SJCRH30 (cell line): Measurements from ENCODE around the gene ITPR2. TPM values are rescaled to one million over a fixed set of nuclear protein-coding genes. Genes with fewer than 3 reads are reported as not detected.
A peak's percentile ranks its signal among the peaks of the same experiment; 100 is the strongest.
"Not testable (repeated sequence)": the region's sequence is repeated elsewhere in the genome, so short reads cannot be mapped to it uniquely, and the experiment has no call there.

Source experiments
- DNase-seq, 2 experiments: peaks; one replicate each; pipeline ENCODE4 v3.0.0-alpha.2; 2015 to 2020
- H3K27ac ChIP-seq: fragments of 250-450 bp; sonication (Bioruptor Pico); 2 replicates; pipeline ENCODE4 v1.5.1; 2020; ENCODE audit warnings: mild to moderate bottlenecking, moderate library complexity
- H3K27me3 ChIP-seq: fragments of 250-450 bp; sonication (Bioruptor Pico); 2 replicates; pipeline ENCODE4 v1.5.1; 2020; ENCODE audit warnings: mild to moderate bottlenecking, moderate library complexity
- H3K36me3 ChIP-seq: fragments of 250-450 bp; sonication (Bioruptor Pico); 2 replicates; pipeline ENCODE4 v1.5.1; 2020; ENCODE audit warnings: mild to moderate bottlenecking, moderate library complexity
- H3K4me1 ChIP-seq: fragments of 250-450 bp; sonication (Bioruptor Pico); 2 replicates; pipeline ENCODE4 v1.5.1; 2020; ENCODE audit warnings: mild to moderate bottlenecking, moderate library complexity
- H3K4me3 ChIP-seq: fragments of 250-450 bp; sonication (Bioruptor Pico); 2 replicates; pipeline ENCODE4 v1.5.1; 2020; ENCODE audit warnings: mild to moderate bottlenecking, moderate library complexity
- H3K9me3 ChIP-seq: fragments of 250-450 bp; sonication (Bioruptor Pico); replicated peaks from 2 replicates; pipeline ENCODE4 v1.5.1; 2020; ENCODE audit warnings: mild to moderate bottlenecking, moderate library complexity
- total RNA-seq: library from RNA; depleted of rRNA; stranded (reverse); fragments of >200 nt; shearing (Covaris generic); gene quantifications from 2 replicates; pipeline ENCODE4 v1.2.3, GENCODE V29; 2014

The ITPR2 gene
- total RNA-seq, 1 experiment from 2014 or later = 8.7 TPM

DNA sequence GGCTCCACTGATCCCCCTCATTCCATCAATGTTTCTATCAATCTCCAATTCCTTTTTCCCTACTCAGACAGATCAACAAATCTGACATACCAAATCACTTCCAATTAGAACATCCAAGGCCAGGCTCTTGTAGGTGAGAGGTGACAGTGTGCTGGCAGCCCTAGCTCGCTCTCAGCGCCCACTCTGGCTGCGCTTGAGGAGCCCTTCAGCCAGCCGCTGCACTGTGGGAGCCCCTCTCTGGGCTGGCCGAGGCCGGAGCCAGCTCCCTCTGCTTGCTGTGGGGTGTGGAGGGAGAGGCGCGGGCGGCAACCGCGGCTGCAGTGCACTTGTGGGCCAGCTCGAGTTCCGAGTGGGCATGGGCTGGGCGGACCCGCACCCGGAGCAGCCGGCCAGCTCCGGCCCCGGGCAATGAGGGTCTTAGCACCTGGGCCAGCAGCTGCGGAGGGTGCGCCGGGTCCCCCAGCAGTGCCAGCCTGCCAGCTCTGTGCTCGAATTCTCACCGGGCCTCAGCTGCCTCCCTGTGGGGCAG, 6.0 kb upstream of the ITPR2 start:
- no peak overlapping the region for H3K27ac ChIP-seq
- no peaks in the 10 kb centered on the region for H3K36me3 ChIP-seq
- no peak overlapping the region for H3K4me3 ChIP-seq
- no peaks in the 10 kb centered on the region for H3K4me1 ChIP-seq
- DNase-seq = no peak
- H3K9me3 ChIP-seq = peaks cover 2% of the 10 kb centered on the region; the same call in 1 of the 2 replicates
- no peaks in the 10 kb centered on the region for H3K27me3 ChIP-seq

DNA sequence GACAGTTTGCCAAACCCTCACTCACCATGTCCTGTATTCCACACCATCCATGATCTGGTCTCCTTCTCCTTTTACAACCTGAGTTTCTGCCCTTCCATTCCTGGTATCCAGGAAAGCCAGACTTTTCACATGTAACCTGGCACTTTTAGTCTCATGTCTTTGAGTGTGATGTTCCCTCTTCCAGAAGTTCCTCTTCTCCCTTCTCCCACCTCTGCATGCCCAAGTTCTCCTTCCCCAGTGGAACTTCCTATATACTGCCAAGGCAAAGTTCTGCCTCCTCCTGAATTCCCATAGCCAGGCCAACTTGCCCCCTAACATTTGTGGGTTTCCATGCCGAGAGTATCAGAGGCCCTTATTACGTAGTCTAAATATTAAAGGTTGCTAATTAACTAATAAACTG, 3.2 kb upstream of the ITPR2 start:
- peaks cover 2% of the 10 kb centered on the region; the same call in 1 of the 2 replicates for H3K9me3 ChIP-seq
- no peak overlapping the region for H3K27ac ChIP-seq
- H3K4me3 ChIP-seq = no peak overlapping the region
- H3K4me1 ChIP-seq = 0 out of 2 replicates have a peak, but pooled peaks cover 1% of the 10 kb centered on the region
- H3K27me3 ChIP-seq = no peaks in the 10 kb centered on the region
- no peaks in the 10 kb centered on the region for H3K36me3 ChIP-seq
- DNase-seq = no peak

DNA sequence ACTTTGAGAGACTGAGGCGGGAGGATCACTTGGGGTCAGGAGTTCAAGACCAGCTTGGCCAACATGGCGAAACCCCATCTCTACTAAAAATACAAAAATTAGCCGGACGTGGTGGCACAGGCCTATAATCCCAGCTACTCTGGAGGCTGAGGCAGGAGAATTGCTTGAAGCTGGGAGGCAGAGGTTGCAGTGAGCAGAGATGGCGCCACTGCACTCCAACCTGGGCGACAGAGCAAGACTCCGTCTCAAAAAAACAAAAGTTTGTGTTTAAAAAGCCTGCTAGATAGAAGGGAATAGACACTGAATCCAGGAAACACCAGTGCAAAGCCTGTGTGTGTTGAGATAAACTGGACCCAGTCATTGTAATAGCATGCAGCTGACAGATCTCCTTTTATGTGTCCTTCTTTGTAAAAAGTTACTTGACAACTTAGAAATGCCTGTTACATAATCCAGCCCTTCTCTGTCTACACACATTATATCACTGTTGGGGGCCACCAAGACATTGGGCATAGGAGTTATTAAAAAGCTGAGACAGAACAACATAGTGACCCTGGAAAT, 1.6 kb upstream of the ITPR2 start:
- DNase-seq, H3K27ac ChIP-seq, H3K9me3 ChIP-seq, H3K4me1 ChIP-seq, H3K27me3 ChIP-seq, H3K4me3 ChIP-seq, H3K36me3 ChIP-seq: not testable (repeated sequence)

DNA sequence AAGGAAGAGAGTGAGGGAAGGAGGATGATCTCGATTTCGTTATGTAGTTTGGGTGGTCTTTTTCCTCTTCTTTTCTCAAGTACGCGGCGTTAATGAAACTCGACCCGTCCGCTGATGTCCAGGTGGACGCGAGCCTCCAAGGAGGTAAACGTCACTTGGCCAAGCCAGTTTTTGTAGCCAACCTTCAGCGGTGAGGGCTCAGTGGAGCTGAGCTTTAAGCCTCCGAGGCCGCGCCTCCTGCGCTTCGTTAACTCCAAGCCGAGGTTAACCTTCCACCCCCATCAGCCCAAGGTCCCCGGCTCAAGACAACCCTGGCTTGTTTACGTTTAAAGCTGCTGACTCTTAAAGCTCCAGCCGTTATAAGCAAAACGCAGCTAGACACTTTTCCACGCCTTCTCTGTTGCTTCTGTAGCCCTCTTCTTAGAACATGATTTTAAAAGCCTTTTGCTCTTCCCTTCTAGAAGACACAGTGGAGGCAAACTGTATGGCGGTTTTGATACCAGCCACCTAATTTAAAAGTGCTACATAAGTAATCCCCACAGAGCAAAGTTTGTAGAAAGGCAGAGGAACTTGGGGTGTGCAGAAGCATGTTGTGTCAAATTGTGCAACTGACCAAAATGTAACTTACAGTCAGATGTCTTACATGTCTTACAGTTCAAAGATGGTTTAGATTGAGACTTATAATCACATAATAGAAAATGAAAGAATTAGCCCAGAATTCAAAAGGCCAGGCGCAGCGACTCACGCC, 923 bp upstream of the ITPR2 start:
- no peaks in the 10 kb centered on the region for H3K27me3 ChIP-seq
- peak overlapping the region; percentile 72 for H3K4me3 ChIP-seq
- H3K4me1 ChIP-seq = 0 out of 2 replicates have a peak, but pooled peaks cover 3% of the 10 kb centered on the region
- H3K36me3 ChIP-seq = no peaks in the 10 kb centered on the region
- no peaks in the 10 kb centered on the region for H3K9me3 ChIP-seq
- peak; percentile 33 to 59 for DNase-seq
- no peak overlapping the region for H3K27ac ChIP-seq

DNA sequence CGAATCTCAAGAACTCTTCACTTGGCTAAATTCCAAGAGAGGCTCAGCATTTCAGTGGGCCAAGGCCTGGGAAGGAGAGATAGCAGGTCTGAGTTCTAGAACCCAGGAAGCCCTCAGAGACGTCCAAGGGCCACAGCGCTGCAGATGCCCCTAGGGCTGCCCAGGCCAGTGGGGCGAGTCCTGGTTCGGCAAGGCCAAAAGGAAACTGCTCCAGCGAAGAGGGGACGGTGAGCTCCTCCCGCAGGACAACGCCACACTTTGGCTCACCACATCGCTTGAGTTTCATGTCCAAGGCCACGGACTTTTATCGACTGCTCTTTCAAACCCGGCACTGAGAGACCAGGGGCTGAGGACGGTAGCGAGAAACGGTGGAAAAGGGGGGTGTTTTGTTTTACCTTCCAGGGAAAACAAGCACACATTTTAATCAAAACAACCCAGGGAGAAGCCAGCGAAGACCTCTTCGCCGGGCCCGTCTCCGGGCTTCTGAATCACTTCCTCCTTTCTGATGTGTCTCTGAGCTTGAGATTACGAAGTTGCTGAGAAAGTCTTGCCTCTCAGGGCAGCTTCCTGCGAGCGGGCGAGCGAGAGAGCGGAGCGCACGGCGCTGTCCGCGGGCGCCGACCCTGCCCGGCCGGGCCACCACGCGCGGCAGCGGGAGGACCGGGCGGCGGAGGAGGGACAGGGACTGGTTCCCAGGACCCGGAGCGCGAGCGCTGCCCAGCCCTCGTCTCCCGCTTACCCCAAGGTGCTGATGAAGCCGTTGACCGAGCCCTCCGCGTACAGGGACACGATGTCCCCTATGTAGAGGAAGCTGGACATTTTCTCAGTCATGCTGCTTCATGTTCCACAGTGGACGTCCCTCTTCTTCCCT, 808 bp downstream of the ITPR2 start:
- Histone ChIP-seq H3K4me3 (peak overlapping the region; percentile 72), H3K4me1 (0 out of 2 replicates have a peak, but pooled peaks cover 3% of the 10 kb centered on the region), H3K9me3 (no peaks in the 10 kb centered on the region), H3K27me3 (no peaks in the 10 kb centered on the region), H3K27ac (peak overlapping the region; percentile 45), H3K36me3 (no peaks in the 10 kb centered on the region)
- peak; percentile 67 to 77 for DNase-seq

DNA sequence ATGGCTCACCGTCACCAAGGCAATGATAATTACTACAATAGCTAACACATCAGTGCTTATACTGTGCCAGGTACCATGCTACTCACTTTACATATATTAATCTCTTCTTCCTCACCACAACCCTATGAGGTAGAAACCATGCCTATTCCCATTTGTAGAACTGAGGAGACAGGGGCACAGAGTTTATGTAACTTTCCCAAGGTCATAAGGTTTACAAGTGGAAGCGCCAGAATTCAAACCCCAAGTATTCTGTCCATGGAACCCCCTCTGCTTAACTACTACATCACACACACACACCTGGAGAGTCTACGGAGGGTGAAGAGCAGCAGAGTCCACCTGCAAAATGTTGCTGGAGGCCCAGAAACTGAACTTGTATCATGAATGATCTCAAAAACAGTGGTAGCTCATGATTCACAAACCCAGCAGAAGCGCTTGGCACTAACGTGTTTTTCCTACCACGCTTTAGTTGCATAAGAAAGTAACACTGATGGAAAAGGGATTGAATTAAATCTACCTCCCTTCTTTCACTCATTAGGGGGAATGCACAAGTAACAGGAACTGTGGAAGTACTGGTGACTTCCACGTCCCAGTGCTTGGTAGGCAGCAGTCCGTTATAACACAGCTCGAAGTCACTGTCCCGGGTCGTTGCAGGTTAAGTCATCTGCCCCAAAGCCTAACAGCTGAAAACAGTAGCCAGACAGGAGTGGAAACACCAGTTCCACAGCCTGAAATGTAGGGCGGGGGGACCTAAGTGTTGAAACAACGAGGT, 2.0 kb downstream of the ITPR2 start:
- Histone ChIP-seq H3K27ac (no peak overlapping the region), H3K36me3 (no peaks in the 10 kb centered on the region), H3K4me1 (0 out of 2 replicates have a peak, but pooled peaks cover 3% of the 10 kb centered on the region), H3K9me3 (no peaks in the 10 kb centered on the region), H3K4me3 (no peak overlapping the region), H3K27me3 (no peaks in the 10 kb centered on the region)
- DNase-seq = peak in 1 of 2 experiments; percentile 6

DNA sequence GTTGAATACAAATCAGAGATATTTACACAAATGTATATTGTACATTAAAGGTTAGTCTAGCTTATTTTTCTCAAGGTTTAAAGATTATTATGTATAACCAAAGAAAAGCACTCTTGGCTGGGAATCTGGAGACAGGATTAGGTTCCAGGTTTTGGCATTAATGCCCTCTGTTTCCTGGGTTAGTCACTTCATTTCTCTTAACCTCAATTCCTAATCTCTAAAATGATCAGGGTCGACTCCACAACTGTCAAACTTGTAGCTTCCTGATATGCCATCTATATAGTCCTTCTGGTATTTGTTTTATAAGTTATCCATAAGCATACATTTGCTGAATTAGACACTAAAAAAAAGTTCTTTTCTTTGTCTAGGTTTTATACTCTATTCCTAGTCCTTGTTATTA, 2.6 kb downstream of the ITPR2 start:
- DNase-seq = no peak
- Histone ChIP-seq H3K9me3 (no peaks in the 10 kb centered on the region), H3K4me3 (no peak overlapping the region), H3K27me3 (no peaks in the 10 kb centered on the region), H3K36me3 (no peaks in the 10 kb centered on the region), H3K4me1 (peaks cover 3% of the 10 kb centered on the region; the same call in 1 of the 2 replicates), H3K27ac (no peak overlapping the region)

DNA sequence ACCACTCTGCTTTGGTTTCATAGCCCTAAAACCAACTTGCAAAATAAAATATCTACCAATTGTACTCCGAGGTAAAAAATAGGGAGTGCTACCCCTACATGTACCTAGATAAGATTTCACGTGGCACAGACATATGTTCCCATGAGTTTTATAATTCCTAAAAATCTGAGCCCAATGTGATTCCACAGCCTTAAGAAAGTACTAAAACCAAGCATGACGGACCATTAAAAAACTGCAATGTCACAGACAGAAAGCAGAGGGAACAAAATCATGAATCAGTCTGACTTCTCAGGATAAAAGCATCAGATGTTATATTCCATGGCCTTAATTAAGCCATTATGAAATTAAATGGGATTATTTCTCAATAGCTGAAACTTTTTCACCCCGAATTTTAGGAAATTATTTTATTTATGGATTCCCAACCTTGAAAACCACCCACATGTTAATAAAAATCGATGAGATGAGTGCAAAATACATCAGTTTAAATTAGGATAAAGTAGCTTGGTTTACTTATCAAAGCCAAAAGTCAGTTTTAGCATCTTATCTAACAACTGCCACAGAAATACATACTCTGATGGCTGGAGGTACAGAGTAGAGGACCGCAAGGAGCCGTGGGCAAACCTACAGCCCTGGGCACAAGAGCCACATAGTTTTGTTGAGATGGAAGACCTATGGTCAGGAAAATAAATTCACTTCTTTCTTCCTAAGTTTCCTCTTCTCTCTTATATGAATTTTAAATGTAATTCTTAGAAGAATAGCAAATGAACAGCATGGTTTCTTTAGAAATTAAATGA, 4.5 kb downstream of the ITPR2 start:
- Histone ChIP-seq H3K9me3 (no peaks in the 10 kb centered on the region), H3K4me1 (peaks cover 3% of the 10 kb centered on the region; the same call in 1 of the 2 replicates), H3K36me3 (no peaks in the 10 kb centered on the region), H3K27me3 (no peaks in the 10 kb centered on the region), H3K27ac (no peak overlapping the region), H3K4me3 (no peak overlapping the region)
- no peak for DNase-seq

DNA sequence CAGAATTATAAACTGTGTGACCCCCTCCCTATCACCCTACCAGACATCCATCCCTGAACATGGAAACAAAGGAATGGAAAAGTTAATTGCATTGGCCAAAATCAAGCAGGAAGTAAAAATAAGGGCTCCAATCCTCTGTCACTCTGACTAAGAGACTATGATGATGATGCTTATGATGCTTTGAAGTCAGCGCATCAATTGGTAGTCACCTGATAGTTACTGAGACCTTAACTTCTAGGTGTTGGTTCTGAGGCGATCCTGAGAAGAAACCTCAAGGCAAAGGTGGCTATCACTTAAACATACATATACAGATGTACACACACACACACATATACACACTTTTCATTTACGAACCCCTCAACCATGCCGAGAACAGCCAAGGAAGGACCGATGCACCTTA, 6.6 kb downstream of the ITPR2 start:
- Histone ChIP-seq H3K27ac (no peak overlapping the region), H3K9me3 (no peaks in the 10 kb centered on the region), H3K36me3 (no peaks in the 10 kb centered on the region), H3K4me1 (peaks cover 3% of the 10 kb centered on the region; the same call in 1 of the 2 replicates), H3K27me3 (no peaks in the 10 kb centered on the region), H3K4me3 (no peak overlapping the region)
- DNase-seq = no peak

DNA sequence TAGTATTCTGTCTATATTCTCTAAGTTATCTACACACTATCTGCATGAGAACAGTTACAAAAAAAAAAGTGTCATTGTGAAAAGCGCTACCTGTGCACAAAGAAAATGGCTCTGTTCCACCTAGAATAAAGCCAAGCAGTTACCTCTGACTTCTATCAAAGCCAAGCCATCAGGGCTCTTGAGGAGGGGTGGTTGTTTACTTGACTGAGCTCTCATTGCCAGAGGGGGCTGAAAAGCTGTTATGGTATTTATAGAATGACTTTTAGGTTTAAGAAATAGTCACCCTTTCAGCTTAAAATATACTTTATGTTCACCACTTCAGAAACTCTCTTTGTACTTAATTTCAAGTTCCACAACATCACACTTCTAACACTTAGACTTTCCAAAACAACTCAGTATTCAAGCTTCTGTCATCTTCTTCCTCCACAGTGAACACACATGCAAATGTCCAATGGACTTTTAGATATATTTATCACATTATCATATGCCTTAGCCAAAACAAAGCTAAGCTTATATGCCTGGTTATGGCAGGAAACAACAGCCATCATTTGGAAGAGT, 7.5 kb downstream of the ITPR2 start:
- Histone ChIP-seq H3K36me3 (no peaks in the 10 kb centered on the region), H3K4me1 (no peaks in the 10 kb centered on the region; the same call in 1 of the 2 replicates), H3K4me3 (no peak overlapping the region), H3K9me3 (no peaks in the 10 kb centered on the region), H3K27me3 (no peaks in the 10 kb centered on the region), H3K27ac (no peak overlapping the region)
- no peak for DNase-seq

DNA sequence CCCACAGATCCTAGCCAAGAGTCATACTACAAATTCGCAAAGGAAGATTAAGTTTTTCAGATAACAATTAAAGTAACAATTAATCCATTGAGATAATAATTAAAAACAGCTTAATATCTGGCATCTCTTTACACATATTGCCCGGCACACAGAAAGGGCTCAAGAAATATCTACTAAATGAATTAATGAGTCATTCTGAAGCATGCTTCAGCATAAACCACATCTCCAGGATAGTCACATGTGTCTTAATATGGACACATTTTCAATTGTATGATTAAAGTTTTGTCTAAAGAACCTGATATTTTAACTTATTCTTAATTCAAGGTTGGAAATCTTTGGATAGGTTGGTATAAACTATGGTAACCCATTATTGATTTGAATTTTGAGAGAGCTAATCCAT, 9.6 kb downstream of the ITPR2 start:
- no peaks in the 10 kb centered on the region for H3K27me3 ChIP-seq
- H3K36me3 ChIP-seq = no peaks in the 10 kb centered on the region
- H3K4me3 ChIP-seq = no peak overlapping the region
- H3K4me1 ChIP-seq = no peaks in the 10 kb centered on the region; the same call in 1 of the 2 replicates
- DNase-seq = no peak
- no peaks in the 10 kb centered on the region for H3K9me3 ChIP-seq
- no peak overlapping the region for H3K27ac ChIP-seq

DNA sequence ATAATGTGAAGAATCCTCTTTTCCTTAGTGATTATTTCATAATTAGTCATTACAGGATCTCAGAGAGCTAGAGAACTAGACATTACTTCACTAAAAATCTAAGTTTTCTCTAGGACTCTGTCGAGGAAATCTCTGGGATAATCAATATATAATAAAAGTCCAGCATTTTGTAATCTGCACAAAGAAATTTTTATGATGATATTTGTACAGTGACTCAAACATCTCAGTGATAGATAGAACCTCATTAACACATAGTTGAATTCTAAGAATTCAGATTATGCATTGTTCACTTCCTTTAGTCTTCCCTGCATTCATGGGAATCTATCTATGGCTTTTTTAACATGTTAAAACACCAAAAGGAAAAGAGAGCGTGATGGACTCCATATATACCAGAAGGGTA, 11.0 kb downstream of the ITPR2 start:
- Histone ChIP-seq H3K27me3 (no peaks in the 10 kb centered on the region), H3K27ac (no peak overlapping the region), H3K36me3 (no peaks in the 10 kb centered on the region), H3K4me3 (no peak overlapping the region), H3K9me3 (no peaks in the 10 kb centered on the region), H3K4me1 (no peaks in the 10 kb centered on the region; the same call in 1 of the 2 replicates)
- no peak for DNase-seq

DNA sequence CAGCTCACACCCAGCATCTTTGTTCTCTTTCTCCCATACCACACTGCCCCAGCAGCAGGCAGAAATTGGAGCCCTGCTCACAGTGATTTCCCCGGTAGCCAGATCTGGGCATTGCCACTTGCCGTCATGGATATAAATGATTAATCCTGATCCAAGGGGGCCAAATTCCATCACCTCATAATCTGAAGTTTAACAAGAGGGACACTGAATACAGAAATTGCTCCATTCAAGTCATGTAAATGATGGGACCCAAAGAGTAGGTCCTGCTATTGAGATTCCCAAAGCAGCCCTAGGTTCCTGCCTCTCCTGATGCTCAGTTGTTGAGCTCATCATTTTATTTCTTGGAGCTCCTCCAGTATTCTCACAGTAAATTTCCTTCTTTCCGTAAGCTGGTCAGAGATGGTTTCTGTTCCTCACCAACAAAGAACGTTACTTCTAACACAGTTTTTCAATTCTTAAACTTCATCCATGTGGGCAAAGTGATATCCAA, 11.7 kb downstream of the ITPR2 start:
- H3K9me3 ChIP-seq = no peaks in the 10 kb centered on the region
- no peak for DNase-seq
- no peak overlapping the region for H3K4me3 ChIP-seq
- H3K36me3 ChIP-seq = no peaks in the 10 kb centered on the region
- no peaks in the 10 kb centered on the region for H3K27me3 ChIP-seq
- no peak overlapping the region for H3K27ac ChIP-seq
- no peaks in the 10 kb centered on the region; the same call in 1 of the 2 replicates for H3K4me1 ChIP-seq
